Lower leg skin (tissue), 3 donors: ENCODE measurements around the gene CARMIL3.

Experiments used
- POLR2A ChIP-seq, 2 donors: fragments of 450-650 bp; IDR thresholded peaks; one replicate each; pipeline ENCODE4 v1.6.1; 2016 to 2017; ENCODE audit warnings: antibody characterized with exemption in 2 of 2, mild to moderate bottlenecking in 1 of 2, moderate library complexity in 1 of 2
- TF ChIP-seq, protein P1 (sequence below), 3 donors: fragments of 450-650 bp; IDR thresholded peaks; one replicate each; pipeline ENCODE4 v1.5.1; 2016; ENCODE audit warnings: antibody characterized with exemption in 3 of 3, mild to moderate bottlenecking in 3 of 3, moderate library complexity in 2 of 3

DNA sequence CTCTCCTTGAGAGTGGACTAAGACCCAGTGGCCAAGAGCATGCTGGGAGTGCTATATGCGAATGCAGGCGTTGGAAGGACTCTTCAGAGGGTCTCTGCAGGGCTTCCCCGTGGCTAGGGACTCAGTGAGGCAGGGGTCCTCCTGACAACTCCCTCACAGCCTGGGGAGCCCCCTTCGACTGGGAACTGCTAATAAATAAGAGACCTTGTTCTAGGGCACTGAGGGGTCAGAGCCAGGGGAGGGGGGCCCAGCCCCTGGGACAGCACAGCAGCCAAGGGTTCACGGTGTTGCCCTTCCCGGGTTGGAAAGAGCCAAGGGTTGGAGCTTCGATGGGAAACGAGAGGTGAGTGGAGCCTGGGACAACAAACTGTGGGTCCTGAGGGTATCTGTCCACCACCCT, 13.6 kb downstream of the CARMIL3 start:
- TF ChIP-seq, protein P1, sequence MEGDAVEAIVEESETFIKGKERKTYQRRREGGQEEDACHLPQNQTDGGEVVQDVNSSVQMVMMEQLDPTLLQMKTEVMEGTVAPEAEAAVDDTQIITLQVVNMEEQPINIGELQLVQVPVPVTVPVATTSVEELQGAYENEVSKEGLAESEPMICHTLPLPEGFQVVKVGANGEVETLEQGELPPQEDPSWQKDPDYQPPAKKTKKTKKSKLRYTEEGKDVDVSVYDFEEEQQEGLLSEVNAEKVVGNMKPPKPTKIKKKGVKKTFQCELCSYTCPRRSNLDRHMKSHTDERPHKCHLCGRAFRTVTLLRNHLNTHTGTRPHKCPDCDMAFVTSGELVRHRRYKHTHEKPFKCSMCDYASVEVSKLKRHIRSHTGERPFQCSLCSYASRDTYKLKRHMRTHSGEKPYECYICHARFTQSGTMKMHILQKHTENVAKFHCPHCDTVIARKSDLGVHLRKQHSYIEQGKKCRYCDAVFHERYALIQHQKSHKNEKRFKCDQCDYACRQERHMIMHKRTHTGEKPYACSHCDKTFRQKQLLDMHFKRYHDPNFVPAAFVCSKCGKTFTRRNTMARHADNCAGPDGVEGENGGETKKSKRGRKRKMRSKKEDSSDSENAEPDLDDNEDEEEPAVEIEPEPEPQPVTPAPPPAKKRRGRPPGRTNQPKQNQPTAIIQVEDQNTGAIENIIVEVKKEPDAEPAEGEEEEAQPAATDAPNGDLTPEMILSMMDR (IDR thresholded peaks at IDR 0.05), result no peak
- TF ChIP-seq POLR2A (IDR thresholded peaks at IDR 0.05), result no peak
